ENCODE data around the gene PRKCH.
"Not testable (repeated sequence)": the region's sequence is repeated elsewhere in the genome, so short reads cannot be mapped to it uniquely, and the experiment has no call there.

PRKCH gene

DNA sequence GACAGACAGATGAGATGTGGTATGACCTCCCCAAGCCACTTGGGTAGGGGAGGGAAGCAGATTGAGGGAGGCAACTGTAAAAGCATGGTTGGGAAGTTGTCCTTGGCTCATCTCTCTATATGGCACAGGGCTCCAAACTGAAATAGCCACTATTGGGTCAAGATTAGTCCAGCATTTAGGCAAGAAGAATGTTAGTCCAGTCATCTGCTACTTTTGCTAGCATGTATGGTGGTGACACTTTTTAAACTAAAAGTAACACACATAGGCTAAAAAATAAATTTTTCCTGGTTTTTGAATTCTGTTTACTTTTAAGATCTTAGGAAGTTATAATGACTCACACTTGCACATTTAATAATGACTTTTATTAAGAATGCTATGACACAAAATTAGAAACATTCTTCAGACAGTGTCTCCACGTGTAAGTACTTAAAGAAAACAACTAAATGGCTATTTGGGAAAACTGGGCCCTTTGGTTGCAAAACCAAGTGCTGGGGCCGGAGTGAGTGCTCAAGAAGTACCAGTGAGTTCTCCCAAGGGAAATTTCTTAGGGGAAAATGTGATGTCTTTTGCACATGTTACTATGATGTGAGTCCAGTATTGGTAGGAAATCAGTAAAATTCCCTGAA, 194.9 kb downstream of the PRKCH start:
- no peak for DNase-seq (ENCODE audit: low spot score)

DNA sequence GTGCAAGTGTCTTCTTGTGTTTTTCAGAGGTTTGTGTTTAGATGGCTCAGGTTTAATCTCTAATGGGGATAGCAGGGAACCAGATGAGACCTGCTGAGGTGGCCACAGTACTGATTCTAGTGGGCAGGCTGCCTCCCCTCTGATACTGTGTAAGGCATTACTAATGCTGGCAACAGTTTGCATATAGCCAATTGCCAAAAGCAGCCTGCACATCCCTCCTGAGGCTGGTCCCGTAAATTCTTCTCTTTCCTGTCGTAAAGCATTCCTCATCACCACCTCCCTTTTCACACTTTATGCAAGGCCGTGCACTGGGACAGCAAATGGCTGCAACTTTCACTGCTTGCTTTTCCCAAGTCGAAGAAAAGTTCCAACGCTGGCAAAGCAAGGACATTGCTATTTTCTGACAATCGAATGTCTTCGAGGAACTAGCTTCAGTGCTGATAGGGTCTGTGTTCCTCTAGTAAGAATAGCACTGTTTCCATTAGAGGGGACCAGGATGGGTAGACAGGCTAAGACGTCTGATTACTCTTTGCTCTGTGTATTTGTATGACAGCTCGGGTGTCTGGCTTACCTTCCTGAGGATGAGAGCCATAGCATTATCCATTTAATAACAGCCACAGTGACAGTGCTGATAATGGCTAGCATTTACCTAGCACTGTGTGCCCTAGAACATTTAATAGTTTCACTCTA, 195.7 kb downstream of the PRKCH start:
- DNase-seq (ENCODE audit: low spot score), result no peak

DNA sequence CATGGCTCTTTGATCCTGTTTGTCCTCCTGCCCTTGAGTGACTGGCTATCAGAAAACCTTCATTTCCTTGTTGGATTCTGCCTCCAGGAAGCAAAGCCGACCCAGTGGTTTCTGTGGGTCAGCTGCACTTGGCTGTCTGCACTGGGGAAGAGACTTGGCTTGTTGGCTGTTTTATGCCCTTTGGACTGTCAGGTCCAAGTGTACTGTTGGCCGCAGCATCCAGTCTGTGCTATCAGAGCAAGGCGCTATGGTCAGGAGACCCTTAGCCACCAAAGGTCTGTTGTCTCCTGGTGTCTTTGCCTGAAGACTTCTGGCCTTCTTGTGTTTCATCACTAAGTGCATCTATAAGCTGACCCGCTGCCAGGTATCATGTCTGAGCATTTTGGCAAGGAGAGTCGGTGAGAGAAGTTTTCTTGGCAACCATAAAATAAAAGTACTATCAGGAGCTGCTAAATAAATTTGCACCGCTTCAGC, 196.6 kb downstream of the PRKCH start:
- no peak for DNase-seq (ENCODE audit: low spot score)

DNA sequence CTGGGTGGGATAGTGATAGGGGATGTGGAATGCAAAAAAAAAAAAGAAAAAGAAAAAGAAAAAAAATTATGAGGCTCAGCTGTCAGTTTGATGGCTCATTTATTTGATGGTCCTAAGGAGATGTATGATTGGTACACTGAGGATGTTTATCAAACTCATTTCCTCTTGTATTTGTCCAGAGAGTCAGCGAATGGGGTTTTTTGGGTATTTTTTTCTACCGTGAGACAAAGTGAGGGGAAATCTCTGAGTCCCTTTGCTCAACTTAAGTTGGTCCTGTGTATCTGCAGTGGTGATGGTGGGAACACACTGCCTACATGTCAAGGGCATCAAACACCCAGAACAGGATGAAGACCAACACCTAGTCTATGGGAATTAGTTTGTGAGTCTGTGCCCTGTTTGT, 197.0 kb downstream of the PRKCH start:
- DNase-seq (ENCODE audit: low spot score), result no peak

DNA sequence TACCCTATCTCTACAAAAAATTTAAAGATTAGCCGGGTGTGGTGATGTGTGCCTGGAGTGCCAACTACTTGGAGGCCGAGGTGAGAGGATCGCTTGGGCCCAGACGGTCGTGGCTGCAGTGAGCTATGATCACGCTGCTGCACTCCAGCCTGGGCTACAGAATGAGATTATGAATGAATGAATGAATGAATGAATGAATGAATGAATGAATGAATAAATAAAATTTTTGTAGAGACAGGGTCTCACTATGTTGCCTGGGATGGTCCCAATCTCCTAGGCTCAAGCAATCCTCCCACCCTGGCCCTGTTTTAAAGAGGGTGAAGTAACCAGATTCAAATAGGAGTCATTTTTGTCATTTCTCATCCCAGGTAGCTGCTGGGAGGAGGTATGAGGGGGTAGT, 197.7 kb downstream of the PRKCH start:
- DNase-seq (ENCODE audit: low spot score), result no peak

DNA sequence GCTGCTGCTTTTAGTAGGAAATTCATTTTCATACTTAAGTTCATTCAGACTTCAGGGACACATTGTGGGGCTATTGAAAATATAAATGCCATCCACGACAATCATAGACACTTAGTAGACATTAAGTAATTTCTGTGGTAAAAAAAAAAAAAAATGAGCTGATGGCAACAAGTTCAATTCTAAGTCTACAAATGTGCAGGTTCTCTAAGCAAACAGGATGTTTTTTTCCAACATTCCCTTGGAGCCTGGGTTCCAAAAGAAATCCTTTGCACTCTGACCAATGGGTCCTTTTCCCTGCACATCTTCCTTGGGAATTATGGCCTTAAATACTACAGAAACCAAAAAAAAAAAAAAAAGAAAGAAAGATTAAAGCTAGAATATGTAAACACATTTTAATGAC, 198.4 kb downstream of the PRKCH start:
- DNase-seq (ENCODE audit: low spot score), result no peak

DNA sequence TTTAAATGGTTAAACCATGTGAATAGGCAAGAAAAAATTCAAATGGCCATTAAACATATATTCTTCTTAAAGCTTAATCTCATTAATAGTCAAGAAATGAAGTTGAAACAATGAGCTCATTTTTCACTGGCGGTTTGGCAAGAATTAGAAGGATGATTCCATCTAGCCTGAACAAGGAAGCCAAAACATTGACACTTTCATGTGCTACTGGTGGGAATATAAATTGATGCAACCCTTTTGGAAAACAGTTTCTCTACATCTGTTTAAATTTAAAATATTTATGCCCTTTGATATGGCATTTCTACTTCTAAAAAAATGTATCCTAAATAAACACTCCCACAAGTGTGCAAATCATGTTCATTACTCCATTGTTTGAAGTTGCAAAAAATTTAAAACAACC, 199.2 kb downstream of the PRKCH start:
- DNase-seq (ENCODE audit: low spot score), result peak; percentile 61

DNA sequence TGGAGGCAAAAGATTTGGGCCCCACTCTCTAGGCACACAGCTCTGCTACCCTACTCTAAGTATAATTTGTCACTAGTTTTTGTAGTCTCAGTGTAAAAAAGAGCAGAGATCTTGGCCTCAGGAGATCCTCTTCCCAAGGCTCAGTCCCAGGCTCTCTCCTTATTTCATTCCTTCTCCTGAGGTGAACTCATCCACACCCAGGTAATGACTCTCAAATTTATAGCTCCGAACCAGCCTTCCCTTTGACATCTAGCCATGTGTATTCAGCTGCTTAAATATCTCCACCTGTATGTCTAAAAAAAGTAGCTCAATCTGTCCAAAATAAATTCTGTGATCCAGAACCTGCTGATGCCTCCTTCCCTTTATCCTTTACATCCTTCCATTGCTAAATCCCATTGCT, 200.4 kb downstream of the PRKCH start:
- DNase-seq (ENCODE audit: low spot score), result no peak

DNA sequence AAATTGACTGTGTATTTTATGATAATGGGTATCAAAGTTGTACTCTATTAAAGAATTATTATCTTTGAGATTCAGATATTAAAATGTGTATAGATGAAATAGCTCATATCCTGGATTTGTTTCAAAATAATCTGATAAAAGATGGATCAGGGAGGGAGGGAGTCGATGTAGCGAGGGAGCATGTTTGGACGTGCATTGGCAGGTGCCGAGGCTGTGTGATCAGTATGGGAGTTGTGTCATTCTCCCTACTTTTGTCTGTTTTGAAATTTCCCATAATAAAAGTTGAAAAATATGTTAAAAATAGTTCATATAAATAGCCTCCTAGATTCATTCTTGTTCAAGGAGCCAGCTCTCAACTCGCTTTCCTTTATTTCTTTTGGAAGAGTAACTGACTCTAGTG, 202.4 kb downstream of the PRKCH start:
- DNase-seq (ENCODE audit: low spot score), result no peak

DNA sequence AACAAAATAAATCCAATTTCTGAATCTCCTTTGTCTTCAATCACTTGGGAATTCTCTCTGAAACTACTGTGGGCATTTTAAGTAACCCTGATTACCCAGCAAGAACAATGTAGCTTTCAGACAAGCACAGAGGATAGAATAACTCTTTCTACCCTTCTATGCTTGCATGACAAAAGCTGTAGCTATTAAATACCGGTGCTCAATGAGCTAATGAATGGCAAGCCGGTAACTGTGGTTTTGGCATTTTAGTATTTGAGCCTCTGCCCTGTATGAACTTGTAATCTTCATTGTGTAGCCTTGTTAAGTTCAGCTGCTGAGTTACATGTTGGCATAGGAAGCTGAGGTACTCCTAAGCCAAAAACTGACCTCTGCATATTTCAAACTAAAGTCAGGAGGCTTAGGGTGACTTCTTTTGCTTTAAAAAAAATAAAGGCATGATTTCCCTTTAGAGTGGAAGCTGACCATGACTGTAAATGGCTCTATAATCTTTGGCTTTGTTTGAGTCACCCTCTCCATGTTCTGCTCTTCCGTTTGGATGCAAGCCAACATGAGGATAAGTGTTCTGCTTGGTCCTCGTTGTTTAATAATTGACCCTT, 202.9 kb downstream of the PRKCH start:
- peak; percentile 76 for DNase-seq (ENCODE audit: low spot score)

DNA sequence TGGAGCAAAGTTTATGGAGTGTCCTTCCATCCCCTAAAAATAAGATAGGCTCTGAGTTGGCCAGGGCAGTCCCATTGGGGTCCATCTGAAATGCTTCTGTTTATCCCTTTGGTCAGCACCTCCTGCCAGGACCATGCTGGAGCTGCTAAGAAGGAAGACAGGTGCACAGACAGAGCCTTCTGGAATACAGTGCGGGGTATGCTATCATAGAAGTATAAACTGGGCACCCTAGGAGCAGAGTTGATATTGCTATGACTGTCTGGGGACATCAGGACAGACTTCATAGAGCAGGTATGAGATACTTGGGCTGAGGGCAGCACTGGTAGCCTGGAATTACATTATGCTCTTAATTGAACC, 203.5 kb downstream of the PRKCH start:
- no peak for DNase-seq (ENCODE audit: low spot score)

DNA sequence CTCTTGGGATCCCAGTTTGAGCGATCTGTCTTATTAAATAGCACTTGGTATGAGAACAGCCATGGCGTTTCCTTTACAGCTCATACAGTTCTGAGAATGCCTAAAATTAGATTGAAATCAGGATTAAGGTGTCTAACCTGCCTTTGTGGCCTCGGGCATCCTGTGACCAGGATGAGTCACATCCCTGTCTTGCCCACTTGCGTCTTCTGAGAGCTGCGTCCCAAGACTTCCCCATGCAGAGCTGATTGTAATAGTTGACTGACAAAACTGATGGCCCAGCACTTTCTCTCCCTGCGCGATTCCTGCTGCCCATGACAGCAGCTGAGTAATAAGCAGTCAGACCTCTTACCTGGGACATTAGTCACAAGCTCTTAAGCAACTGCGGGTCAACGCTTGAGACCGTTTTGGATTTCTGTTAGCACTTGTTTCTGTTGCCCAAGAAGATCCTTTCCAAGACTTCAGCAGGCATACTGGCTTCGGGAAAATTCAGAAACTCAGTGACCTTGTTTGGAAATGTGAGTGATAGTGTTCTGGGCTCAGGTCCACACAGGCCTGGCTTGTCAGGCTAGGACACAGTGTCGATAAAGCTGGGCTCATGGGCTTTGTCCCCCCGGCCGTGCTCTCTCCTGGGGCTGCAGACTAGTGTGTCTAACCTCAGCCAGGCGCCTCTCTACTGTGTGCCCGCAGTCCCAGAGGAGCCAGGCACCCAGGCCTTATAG, 204.1 kb downstream of the PRKCH start:
- peak; percentile 35 for DNase-seq (ENCODE audit: low spot score)

DNA sequence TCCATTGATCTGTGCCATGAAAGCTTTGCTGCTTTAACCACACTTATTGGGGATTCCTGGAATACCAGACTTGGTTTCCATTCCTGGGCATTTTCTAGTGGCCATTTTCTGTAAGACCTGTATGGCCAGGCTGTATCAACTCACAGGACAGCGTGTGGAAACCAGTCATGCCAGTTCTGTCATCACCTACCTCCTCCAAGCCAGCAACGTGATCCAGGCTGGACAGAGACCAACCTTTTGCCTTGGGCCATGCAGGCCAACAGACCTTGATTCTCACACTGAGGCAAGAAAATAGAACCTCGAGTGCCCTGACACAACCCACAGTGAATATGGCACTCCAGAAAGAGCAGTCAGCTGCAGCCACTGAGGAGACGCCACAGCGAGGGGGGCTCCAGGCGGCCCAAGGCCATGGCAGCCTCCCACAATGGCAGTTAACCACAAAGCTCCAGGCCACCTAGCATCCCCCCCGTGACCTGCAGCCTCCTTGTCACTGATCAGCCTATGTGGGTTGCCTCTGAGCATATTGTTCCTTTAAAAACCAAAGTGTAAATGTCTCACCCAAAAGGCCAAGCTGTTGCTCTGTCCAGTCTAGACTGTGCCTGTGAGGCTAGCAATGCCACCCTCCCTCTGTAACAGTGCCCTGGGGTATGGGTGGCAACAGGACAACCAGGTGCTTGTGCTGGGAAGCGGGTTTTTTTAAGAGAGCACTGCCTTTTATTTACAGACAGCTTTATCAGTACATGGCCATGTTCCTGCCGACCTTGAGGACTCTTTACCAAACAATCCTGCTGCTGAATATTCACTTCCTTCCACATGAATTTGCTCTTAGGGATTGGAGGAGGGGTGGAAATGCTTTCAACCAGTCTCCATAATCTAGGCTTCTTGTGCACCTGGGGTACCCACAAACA, 205.3 kb downstream of the PRKCH start:
- no peak for DNase-seq (ENCODE audit: low spot score)

DNA sequence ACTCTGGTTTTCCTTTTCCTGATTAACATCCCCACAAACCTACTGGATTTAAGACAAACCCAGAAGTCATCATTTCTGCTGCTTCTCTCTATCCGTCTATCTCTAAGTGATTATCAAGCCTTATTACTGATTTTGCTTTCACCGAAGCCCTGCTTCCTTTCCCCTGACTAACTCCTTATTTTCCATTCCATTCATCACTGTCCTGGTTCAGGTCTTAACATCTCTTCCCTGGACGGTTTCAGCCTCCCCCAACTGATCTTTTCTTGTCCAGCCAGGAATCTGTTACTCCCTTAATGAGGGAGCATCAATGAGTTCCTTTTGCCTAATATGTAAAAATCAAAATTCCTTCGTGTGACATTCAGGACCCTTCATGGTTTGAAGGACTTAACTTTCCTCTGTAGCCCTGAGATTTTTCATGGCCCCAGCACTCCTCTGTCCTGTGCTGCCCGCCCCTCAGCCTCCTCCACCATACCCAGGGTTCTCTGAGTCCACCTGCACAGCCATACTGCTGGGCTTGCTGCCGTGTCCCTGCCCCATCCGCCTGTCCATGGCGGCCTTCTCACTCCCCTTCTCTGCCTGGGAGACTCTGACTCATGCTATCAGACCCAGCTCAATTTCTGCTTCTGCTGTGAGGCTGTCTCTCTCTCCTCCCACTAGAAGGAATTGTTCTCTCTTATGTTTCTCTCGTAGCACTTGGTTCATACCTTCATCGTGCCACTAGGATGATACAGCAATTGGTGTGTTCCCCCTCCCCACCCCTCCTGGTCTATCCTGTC, 206.1 kb downstream of the PRKCH start:
- peak; percentile 31 for DNase-seq (ENCODE audit: low spot score)

DNA sequence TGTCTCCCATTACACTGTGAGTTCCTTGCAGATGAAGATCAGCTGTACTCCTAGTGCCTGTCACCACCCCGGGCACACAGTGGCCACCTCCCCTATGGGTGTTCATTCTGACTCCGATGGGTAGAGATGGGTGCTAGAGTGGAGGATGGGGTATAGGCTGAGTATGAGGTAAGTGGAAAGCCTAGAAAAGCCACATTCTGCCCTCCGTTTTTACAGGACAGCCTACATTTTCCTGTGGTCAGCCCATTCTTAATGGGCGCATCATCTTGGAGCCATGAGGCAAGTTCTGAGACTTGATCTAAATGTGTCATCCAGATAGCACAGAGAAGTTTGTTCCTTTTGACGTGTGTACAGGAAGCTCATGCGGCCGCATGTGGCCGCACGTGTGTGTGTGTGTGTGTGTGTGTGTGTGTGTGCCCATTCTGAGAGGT, 207.2 kb downstream of the PRKCH start:
- no peak for DNase-seq (ENCODE audit: low spot score)

DNA sequence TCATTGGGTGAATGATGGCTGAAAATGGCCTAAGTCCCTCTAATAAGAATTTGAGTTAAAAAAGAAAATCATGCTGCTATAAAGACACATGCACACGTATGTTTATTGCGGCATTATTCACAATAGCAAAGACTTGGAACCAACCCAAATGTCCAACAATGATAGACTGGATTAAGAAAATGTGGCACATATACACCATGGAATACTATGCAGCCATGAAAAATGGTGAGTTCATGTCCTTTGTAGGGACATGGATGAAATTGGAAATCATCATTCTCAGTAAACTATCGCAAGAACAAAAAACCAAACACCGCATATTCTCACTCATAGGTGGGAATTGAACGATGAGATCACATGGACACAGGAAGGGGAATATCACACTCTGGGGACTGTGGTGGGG, 208.0 kb downstream of the PRKCH start:
- DNase-seq (ENCODE audit: low spot score), result not testable (repeated sequence)

DNA sequence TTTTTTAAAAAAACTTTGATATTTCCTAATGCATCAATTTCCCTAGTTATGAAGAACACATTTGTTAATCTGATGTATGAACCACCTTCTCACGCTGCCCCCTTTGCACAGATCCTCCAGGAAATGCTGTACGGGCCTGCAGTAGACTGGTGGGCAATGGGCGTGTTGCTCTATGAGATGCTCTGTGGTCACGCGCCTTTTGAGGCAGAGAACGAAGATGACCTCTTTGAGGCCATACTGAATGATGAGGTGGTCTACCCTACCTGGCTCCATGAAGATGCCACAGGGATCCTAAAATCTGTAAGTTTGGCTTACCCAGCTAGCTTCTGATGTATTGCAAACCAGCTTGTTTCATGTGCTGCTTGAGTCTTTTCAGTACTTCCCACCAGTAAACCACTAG, 208.9 kb downstream of the PRKCH start:
- no peak for DNase-seq (ENCODE audit: low spot score)

DNA sequence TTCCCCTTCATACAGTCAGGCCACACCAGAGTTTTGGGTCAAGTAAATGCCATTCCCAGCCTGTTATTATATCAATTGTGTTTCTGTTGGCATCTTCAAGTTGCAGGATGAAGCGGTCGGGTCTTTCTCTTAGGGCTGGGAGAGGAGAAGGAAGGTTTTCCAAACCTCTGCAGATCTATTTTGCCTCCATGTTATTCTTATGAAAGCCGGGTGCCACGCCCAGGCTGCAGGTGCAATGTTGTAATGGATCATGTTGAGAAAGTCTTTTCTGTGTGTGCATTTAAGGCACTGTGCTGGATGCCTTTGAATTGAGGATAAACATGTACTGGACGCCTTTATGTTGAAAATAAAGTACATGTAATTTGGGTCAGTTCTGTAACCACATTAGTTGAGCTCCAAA, 209.5 kb downstream of the PRKCH start:
- no peak for DNase-seq (ENCODE audit: low spot score)

DNA sequence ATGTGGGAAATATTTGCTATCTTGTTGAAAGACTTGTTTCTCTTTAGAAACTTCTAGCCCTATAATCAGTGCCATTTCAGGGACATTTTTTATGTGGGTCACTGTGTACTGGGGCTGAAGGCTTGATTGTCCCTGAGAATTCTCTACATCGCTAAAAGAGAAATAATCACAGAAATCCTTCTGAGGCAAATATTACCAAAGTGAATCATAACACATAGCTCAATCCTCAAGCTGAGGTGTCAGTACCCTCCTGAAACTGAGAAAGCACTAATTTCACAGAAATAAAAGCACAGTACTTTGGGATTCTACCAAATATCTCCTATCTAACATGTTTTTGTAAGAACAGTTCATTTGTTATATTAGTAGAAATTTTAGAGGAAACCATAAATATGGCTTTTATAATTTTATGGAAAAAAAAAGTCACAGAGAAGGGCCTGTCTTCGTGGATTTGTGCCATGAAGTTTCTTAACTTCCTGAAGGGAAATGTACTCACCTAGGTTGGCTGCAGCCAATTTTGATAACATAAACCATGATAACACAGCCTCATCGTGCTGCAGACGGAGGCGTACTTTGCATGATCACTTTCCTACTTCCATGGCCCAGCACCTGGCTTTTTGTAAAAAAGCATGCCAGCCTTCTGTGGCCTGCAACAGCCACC, 210.2 kb downstream of the PRKCH start:
- no peak for DNase-seq (ENCODE audit: low spot score)

DNA sequence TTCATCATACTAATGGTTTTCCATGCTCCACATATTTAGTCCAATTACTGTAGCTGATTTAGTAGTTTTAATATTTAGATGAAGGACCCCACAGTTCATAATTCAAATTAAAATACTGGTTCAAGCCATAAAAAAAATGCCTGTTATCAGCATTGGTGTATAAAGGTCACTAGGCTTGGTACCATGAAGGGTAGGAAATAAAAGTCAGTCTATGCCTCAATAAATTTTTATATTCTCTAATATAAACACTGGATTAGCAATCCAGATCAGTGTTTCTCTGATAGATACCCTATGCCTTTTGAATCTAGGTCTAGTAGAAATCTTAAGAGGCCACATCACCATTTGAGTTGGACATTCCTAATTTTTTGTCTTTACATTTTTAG, 210.7 kb downstream of the PRKCH start:
- no peak for DNase-seq (ENCODE audit: low spot score)

DNA sequence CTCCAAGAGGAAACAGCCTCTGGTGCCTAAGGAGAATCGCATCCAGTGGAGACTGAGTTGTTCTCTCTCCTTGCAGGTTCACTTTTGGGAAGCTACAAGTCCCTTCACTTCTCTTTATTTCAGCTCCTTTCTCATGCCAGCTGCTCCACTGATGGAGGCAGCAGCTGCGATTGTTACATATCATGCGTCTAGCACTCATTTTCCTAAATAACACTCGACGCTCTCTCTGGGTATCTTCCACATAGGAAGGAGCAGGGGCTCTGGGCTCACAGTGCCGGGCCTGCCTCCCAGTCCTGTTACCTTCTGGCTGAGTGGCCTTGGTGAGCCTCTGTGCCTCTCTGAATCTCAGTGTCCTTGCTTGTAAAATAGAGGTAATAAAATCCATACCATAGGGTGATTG, 211.4 kb downstream of the PRKCH start:
- DNase-seq (ENCODE audit: low spot score), result no peak
